Fibroblast of skin of right biceps (primary cell): ENCODE measurements around the gene GALNT2.
A peak's percentile ranks its signal among the peaks of the same experiment; 100 is the strongest.

Experiments used
- DNase-seq: peaks from one replicate; pipeline ENCODE4 v3.0.0-alpha.2; 2013

GALNT2 gene

GRCh38 chr1:230066466-230067404, at the start of gene GALNT2:
Gene GALNT2 (plus strand): TSS chr1:230067238. CDS start chr1:230067281, 43 bp downstream.
- peak; percentile 89 for DNase-seq

DNA sequence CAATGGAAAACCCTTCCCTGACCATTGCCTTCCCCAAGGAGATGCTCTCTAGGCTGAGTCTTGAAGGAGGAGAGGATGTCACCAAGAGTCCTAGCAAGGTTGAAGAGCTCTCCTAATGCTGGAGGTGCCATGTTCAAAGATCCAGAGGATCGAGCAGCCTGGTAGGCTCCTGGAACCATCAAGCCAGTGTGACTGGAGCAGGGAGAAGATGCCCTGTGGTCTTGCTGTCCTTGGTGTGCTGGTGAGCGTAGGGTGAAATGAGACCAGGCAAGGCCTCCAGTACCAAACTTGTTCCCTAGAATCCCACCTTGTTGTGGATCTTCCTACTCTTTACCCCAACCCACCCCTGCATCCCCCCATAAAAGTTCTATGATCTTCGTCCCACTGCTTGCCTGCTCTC, 46.6 kb upstream of the GALNT2 start:
- no peak for DNase-seq

- DNase-seq, result no peak
Observed at GRCh38 chr1:230022666-230023380, 44.2 kb upstream of the GALNT2 start.

- DNase-seq, result no peak
Observed at GRCh38 chr1:230025686-230026085, 41.4 kb upstream of the GALNT2 start.

DNA sequence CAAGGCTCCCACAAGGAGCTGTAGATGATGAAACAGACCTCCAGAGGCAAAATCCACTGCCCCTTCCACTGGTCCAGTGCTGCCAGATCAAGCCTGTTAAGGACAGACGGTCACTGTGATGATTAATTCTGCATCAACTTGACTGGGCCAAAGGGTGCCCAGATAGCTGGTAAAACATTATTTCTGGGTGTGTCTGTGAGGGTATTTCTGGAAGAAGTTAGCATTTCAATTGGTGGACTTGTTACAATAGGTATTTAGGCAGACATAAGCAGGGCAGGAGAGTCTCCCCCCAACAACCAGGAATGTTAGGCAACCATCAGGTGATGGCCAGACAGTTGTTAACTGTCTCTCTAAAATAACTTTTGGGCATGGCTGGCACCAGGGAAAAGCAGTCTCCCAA, 40.9 kb upstream of the GALNT2 start:
- no peak for DNase-seq

- no peak for DNase-seq
Observed at GRCh38 chr1:230026572-230026971, 40.5 kb upstream of the GALNT2 start.

- no peak for DNase-seq
Observed at GRCh38 chr1:230028602-230029223, 38.3 kb upstream of the GALNT2 start.

GRCh38 chr1:230029244-230029941, 37.6 kb upstream of the GALNT2 start:
- no peak for DNase-seq

GRCh38 chr1:230030122-230030821, 36.8 kb upstream of the GALNT2 start:
- DNase-seq, result no peak

- DNase-seq, result peak; percentile 3
Observed at GRCh38 chr1:230031131-230031530, 35.9 kb upstream of the GALNT2 start.

GRCh38 chr1:230032516-230033281, 34.3 kb upstream of the GALNT2 start:
- no peak for DNase-seq

- DNase-seq, result no peak
Observed at GRCh38 chr1:230037261-230037660, 29.8 kb upstream of the GALNT2 start.

DNA sequence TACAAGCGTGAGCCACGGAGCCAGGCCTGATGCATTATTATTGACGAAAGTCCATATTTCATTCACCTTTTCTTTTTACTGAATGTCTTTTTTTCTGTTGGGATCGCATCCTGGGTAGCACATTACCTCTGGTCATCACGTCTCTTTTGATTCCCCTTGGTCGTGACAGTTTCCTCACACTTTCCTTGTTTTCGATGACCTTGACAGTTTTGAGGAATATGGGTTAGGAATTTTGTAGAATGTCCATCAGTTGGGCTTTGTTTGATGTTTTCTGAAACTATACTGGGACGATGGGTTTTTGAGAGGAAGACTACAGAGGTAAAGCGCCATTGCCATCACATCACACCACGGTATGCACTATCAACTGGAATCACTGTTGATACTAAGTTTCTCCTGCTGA, 26.6 kb upstream of the GALNT2 start:
- DNase-seq, result no peak

DNA sequence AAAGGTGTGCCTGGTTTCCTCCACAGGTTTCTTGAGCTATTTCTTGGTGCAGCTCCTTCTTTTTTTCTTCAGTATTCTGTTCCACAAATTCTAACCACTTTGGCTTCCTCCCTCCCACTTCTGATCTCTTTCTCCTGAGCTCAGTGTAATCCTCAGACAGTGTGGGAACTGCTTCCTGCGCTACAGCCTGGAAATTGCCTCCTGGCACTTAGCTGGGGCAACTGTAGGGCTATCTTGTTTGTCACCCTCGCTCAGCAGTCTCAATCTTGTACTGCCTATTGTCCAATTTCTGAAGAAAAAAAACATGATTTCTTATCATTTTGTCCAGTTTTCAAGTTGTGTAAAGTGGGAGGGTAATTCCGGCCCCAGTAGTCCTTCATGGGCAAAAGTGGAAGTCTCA, 24.0 kb upstream of the GALNT2 start:
- DNase-seq, result no peak

GRCh38 chr1:230044729-230045128, 22.3 kb upstream of the GALNT2 start:
- DNase-seq, result no peak

DNA sequence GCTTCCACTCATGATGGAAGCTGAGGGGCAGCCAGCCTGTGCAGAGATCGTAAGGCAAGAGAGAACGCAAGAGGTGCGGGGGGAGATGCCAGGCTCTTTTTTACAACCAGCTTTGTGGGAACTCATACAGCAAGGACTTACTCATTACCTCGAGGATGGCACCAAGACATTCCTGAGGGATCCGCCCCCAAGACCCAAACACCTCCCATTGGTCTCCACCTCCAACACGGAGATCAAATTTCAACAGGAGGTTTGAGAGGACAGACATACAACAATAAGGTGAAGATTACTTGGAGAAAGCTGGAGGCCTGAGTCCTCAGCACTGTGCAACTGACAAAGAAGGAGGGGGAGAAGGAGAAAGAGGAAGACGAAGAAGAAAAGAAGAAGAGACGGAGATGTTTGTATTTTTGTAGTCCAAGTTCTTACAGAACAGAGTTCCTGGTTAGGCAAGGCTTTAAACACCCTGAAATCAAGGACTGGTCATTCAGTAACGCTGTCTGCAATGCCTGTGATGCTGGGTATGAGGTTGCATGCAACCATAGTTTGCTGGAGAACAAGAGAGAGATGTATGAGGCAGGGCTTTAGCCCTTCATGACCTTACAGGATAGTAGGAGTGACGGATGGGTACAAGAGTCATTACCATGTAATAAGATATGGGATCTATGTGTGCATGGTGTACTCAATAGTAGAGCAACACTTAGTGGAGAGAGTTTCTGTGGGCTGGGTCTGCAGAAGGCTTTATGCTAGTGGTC, 19.7 kb upstream of the GALNT2 start:
- no peak for DNase-seq

GRCh38 chr1:230048322-230048721, 18.7 kb upstream of the GALNT2 start:
- no peak for DNase-seq

GRCh38 chr1:230048922-230049321, 18.1 kb upstream of the GALNT2 start:
- no peak for DNase-seq

DNA sequence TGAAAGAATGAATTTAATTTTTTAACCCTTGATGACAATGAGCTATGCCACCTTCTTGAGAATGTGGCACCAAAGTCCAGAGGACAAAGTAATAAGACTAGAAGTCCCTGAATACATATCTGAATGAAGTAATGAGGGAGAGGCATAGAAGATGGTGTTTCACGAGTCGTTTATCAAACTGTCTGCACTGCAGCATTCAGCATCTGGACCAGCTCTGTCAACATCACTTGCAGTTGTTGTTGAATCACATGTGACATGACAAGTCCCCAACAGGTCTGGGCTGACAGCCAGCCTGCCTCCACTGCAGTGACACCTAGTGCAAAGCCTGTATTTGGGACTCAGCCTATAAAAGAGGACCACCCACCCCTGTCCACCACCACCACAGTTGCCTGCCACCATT, 17.3 kb upstream of the GALNT2 start:
- no peak for DNase-seq

DNA sequence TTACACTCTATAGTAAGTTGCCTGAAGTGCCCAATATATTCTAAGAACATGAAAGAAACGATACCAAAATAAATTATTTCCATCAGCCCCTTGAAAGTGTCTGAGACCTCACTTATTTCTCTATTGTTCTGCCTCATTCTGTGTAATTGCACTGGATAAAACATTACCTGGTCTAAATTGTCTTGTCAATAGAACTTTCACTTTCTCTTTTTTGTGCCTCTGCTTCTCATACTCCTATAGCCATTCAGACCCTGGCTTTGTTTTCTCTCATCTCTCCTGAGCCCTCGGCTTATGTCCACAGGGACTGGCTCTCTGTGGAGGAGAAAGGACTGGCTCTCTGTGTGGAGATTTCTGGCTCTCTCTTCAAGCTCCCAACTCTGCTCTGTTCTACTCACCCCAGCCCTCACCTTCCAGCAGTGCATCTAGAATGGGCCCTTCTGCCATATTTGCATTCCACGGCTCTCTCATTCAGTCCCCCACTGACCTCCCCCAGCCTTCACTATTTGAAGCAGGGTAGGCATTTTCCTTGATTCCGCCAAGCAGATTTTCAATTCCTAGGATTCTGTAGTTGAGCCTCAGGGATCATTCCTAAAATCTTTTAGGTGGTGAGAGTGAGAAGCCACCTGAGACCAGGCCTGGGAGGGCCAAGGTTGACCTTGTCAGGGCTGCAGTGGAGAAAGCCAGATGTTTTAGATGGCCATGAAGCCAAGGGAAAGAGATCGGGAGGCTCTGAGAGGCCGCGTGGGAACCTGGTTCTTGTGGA, 15.9 kb upstream of the GALNT2 start:
- no peak for DNase-seq
